ENCODE results near the gene TKT. TPM values are rescaled to one million over a fixed set of nuclear protein-coding genes. Genes with fewer than 3 reads are reported as not detected.

The TKT gene
- total RNA-seq, 1 experiment from 2014 or later, result 650 TPM

DNA sequence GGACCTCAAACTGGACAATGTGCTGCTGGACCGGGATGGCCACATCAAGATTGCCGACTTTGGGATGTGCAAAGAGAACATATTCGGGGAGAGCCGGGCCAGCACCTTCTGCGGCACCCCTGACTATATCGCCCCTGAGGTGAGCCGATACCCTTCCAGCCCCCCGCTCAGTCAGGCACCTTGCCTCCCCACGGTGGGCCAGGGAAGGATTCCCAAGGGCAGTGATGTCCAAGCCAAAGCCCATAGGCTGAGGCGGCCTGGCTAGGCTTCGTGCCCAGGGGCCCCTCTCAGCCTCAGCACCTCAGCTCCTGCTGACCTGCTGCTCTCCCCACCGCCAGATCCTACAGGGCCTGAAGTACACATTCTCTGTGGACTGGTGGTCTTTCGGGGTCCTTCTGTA is 67.1 kb downstream of the TKT start:
- DNase-seq, result no peak
- no peak overlapping the region for H3K9ac ChIP-seq (ENCODE audit: extremely low read depth, insufficient read length, low read length)
- no peak overlapping the region for H2BK12ac ChIP-seq (ENCODE audit: insufficient read length, low read depth, low read length)
- Mint-ChIP-seq H3K27ac (no peak overlapping the region; a peak in 1 of 7 replicates), H3K36me3 (ENCODE audit: insufficient read depth in 1 of 3, low read depth in 3 of 3) (peaks cover 2 to 30% (median 20%) of the 10 kb centered on the region in 3 experiments; a peak in 6 of 7 replicates), H3K9me3 (no peaks in the 10 kb centered on the region), H3K4me1 (peaks cover 6 to 11% of the 10 kb centered on the region in 2 experiments), H3K27me3 (ENCODE audit: low read depth) (no peaks in the 10 kb centered on the region), H3K4me3 (no peak overlapping the region)
- H3K4ac ChIP-seq (ENCODE audit: low read depth, low read length), result no peak overlapping the region
- no peak overlapping the region for H2BK15ac ChIP-seq (ENCODE audit: low read depth, low read length)
- no peak overlapping the region for H3T11ph ChIP-seq (ENCODE audit: low read length)
- no peak overlapping the region for H3K14ac ChIP-seq (ENCODE audit: insufficient read depth, low read length)
- no peaks in the 10 kb centered on the region for H4K20me1 ChIP-seq (ENCODE audit: control insufficient read depth, insufficient read depth, insufficient read length)
- H3K27me3 ChIP-seq (ENCODE audit: insufficient read depth, low read length), result no peaks in the 10 kb centered on the region
- no peak overlapping the region for H2BK5ac ChIP-seq (ENCODE audit: insufficient read length, low read length)
- no peak overlapping the region for H4K5ac ChIP-seq (ENCODE audit: insufficient read length, low read depth, low read length)
- H2BK120ac ChIP-seq (ENCODE audit: low read depth, low read length, poor library complexity, severe bottlenecking), result no peak overlapping the region
- no peak overlapping the region for H2AFZ ChIP-seq (ENCODE audit: low read length)
- H3K27ac ChIP-seq (ENCODE audit: insufficient read length, low read depth, low read length), result no peak overlapping the region
- no CpG with 5 or more reads among the region's 13 CpGs for WGBS (ENCODE audit: extremely low coverage, insufficient read length, low lambda C conversion rate)
- no peaks in the 10 kb centered on the region for H3K23me2 ChIP-seq (ENCODE audit: insufficient read length, low read depth, low read length, poor library complexity, severe bottlenecking)
- H3K23ac ChIP-seq (ENCODE audit: insufficient read length, low read depth, low read length), result no peak overlapping the region
- no peak overlapping the region for H2BK20ac ChIP-seq (ENCODE audit: low read depth, low read length, poor library complexity, severe bottlenecking)
- no peak overlapping the region for H3K18ac ChIP-seq (ENCODE audit: insufficient read length, low read depth, low read length)
- no peaks in the 10 kb centered on the region for H3K79me1 ChIP-seq (ENCODE audit: insufficient read depth, low read depth, low read length, poor library complexity, severe bottlenecking)
- H3K4me2 ChIP-seq (ENCODE audit: insufficient read depth, insufficient read length, low read length), result no peak overlapping the region
- H3K4me1 ChIP-seq (ENCODE audit: insufficient read depth, low read length), result no peaks in the 10 kb centered on the region
- TF ChIP-seq CTCF (conservative IDR thresholded peaks at IDR 0.05), result no peak
- H2AK5ac ChIP-seq (ENCODE audit: insufficient read length, low read length), result no peak overlapping the region
- no peak overlapping the region for H4K91ac ChIP-seq (ENCODE audit: insufficient read length, low read depth, low read length)
- H3K56ac ChIP-seq (ENCODE audit: insufficient read length, low read depth, low read length), result no peak overlapping the region
- no peaks in the 10 kb centered on the region for H3K79me2 ChIP-seq (ENCODE audit: insufficient read depth, low read length)
- H3K9me3 ChIP-seq (ENCODE audit: control insufficient read depth, low read depth, low read length), result no peaks in the 10 kb centered on the region
- H4K8ac ChIP-seq (replicated peaks; ENCODE audit: insufficient read length, low read depth, low read length), result no peak overlapping the region
